ENCODE measurements around the gene PDE4D. TPM values are rescaled to one million over a fixed set of nuclear protein-coding genes. Genes with fewer than 3 reads are reported as not detected.

The PDE4D gene
- total RNA-seq, 2 donors from 2014 or later, result 207 to 300 TPM

- H3K27ac Mint-ChIP-seq, result no peak overlapping the region
- H3K4me3 Mint-ChIP-seq, result no peak overlapping the region
- ATAC-seq, result no peak
Measured at GRCh38 chr5:59540366-59540765, 353.2 kb downstream of the PDE4D start.

DNA sequence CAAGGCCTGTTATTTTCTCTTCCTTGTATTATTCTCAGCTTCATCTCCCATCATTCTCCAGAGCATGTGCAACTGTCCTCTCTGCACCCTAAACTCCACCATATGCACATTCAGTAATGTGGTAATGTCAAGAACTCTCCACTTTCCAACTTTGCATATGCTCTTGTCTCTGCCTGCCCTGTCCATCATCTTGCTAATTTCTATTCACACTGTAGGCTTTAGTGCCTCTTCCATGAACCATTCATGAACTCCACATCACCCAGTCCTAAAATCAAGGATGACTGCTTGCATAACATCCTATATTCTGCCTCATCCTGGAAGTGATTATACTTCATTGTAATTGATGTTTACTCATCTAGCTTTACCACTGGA lies 354.8 kb downstream of the PDE4D start:
- H3K36me3 Mint-ChIP-seq (ENCODE audit: low read depth), result no peaks in the 10 kb centered on the region
- H3K9me3 ChIP-seq (ENCODE audit: control insufficient read depth, low read length, poor library complexity, severe bottlenecking), result no peaks in the 10 kb centered on the region
- peaks cover 1% of the 10 kb centered on the region for H3K27me3 Mint-ChIP-seq
- ATAC-seq (no peak), DNase-seq (no peak)
- no peak overlapping the region for H3K4me3 Mint-ChIP-seq
- peaks cover 2% of the 10 kb centered on the region for H3K4me1 Mint-ChIP-seq
- no peak overlapping the region for H3K27ac Mint-ChIP-seq

More at GRCh38 chr5:59540366-59540765, 353.2 kb downstream of the PDE4D start:
- DNase-seq, result no peak
- Mint-ChIP-seq H3K36me3 (ENCODE audit: low read depth) (no peaks in the 10 kb centered on the region), H3K27me3 (peaks cover 4% of the 10 kb centered on the region), H3K4me1 (peaks cover 2% of the 10 kb centered on the region)
- H3K9me3 ChIP-seq (ENCODE audit: control insufficient read depth, low read length, poor library complexity, severe bottlenecking), result no peaks in the 10 kb centered on the region

GRCh38 chr5:59537961-59538749 lies 355.4 kb downstream of the PDE4D start:
- DNase-seq (no peak), ATAC-seq (no peak)
- Mint-ChIP-seq H3K27me3 (no peaks in the 10 kb centered on the region), H3K36me3 (ENCODE audit: low read depth) (no peaks in the 10 kb centered on the region), H3K4me3 (no peak overlapping the region), H3K4me1 (peaks cover 2% of the 10 kb centered on the region), H3K27ac (no peak overlapping the region)
- H3K9me3 ChIP-seq (ENCODE audit: control insufficient read depth, low read length, poor library complexity, severe bottlenecking), result no peaks in the 10 kb centered on the region

DNA sequence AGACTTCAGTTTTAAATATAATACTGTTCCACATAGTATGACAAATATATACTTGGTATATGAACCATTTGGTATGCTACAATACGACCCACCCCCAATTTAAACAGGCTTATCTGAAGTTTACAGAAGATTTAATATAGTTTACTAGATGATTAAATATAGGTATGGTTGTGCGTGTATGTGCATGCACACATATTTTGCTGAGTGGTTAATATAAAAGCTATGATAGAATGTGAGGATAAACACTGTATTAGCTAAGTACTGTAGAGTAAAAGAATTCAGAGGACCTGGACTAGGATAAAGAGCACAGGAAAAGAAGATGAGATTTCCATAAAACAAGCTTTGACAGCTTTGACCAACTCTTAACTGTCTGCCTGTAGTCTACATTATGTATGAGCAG lies 356.7 kb downstream of the PDE4D start:
- no peak for DNase-seq
- no peak for ATAC-seq
- H3K27ac Mint-ChIP-seq, result no peak overlapping the region

GRCh38 chr5:59535561-59535960 lies 358.0 kb downstream of the PDE4D start:
- no peaks in the 10 kb centered on the region for H3K4me1 Mint-ChIP-seq
- no peaks in the 10 kb centered on the region for H3K9me3 ChIP-seq (ENCODE audit: control insufficient read depth, low read length, poor library complexity, severe bottlenecking)
- H3K36me3 Mint-ChIP-seq (ENCODE audit: low read depth), result no peaks in the 10 kb centered on the region
- H3K27me3 Mint-ChIP-seq, result no peaks in the 10 kb centered on the region
- H3K4me3 Mint-ChIP-seq, result no peak overlapping the region
- DNase-seq (no peak), ATAC-seq (no peak)
- no peak overlapping the region for H3K27ac Mint-ChIP-seq

More for the DNA sequence above, 356.7 kb downstream of the PDE4D start:
- no peaks in the 10 kb centered on the region for H3K4me1 Mint-ChIP-seq
- no peaks in the 10 kb centered on the region for H3K27me3 Mint-ChIP-seq
- no peak overlapping the region for H3K4me3 Mint-ChIP-seq
- H3K36me3 Mint-ChIP-seq (ENCODE audit: low read depth), result no peaks in the 10 kb centered on the region
- H3K9me3 ChIP-seq (ENCODE audit: control insufficient read depth, low read length, poor library complexity, severe bottlenecking), result no peaks in the 10 kb centered on the region

DNA sequence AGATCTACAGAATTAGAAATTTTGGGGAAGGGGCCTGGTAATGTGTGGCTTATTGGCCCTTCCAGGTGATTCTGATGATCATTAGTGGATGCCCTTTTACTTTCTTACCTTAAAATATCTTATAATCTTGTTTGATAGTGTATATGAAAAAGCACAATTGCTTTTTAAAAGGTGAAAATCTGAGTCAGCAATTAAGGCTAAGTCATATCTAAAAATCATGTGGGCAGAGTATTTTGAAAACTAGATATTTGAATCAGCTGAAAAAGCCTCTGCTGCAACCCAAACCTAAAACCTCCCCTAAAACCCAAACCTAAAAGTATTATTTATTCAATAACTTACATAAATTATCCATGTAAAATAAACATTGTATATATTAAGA lies 359.8 kb downstream of the PDE4D start:
- no peaks in the 10 kb centered on the region for H3K27me3 Mint-ChIP-seq
- H3K36me3 Mint-ChIP-seq (ENCODE audit: low read depth), result no peaks in the 10 kb centered on the region
- H3K9me3 ChIP-seq (ENCODE audit: control insufficient read depth, low read length, poor library complexity, severe bottlenecking), result no peaks in the 10 kb centered on the region
- H3K27ac Mint-ChIP-seq, result no peak overlapping the region
- ATAC-seq (no peak), DNase-seq (no peak)
- no peak overlapping the region for H3K4me3 Mint-ChIP-seq
- no peaks in the 10 kb centered on the region for H3K4me1 Mint-ChIP-seq

DNA sequence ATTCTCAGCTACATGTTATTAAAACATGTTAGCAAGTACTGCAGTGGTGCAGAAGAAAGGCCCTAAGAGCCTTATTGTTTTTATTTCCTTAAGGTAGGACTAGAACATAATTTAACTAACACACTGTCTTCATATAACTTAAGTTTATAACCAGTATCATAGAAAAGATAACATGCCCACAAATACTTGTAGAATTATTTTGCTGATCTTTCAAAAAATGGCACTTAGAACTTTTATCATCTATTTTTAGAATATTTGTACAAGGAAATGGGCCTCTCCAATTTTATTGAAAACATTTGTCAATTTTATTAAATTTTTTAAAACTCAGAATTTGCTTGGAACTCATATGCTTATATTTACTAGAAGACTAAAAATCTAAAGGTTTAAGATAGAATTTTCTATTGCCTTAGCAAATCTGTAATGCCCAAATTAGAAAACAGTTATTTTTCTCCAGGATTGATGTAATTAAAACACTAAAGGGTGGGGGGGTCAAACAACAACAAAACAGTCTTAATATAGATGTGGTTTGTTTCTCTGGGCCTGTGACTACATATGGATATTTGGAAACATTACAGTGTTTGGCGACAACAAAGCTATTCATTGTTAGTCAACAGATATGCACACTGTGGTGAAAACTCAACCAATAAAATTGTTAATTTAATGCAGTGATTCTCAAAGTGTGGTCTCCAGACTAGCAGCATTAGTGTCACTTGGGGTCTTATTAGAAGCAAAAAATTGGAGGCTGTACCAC lies 360.4 kb downstream of the PDE4D start:
- H3K4me3 Mint-ChIP-seq, result no peak overlapping the region
- ATAC-seq (no peak), DNase-seq (no peak)
- H3K36me3 Mint-ChIP-seq (ENCODE audit: low read depth), result no peaks in the 10 kb centered on the region
- H3K4me1 Mint-ChIP-seq, result no peaks in the 10 kb centered on the region
- H3K9me3 ChIP-seq (ENCODE audit: control insufficient read depth, low read length, poor library complexity, severe bottlenecking), result no peaks in the 10 kb centered on the region
- no peaks in the 10 kb centered on the region for H3K27me3 Mint-ChIP-seq
- no peak overlapping the region for H3K27ac Mint-ChIP-seq

GRCh38 chr5:59529239-59529638 lies 364.3 kb downstream of the PDE4D start:
- no peak overlapping the region for H3K27ac Mint-ChIP-seq
- no peak overlapping the region for H3K4me3 Mint-ChIP-seq
- no peaks in the 10 kb centered on the region for H3K27me3 Mint-ChIP-seq
- DNase-seq, result no peak
- H3K36me3 Mint-ChIP-seq (ENCODE audit: low read depth), result no peaks in the 10 kb centered on the region
- no peaks in the 10 kb centered on the region for H3K4me1 Mint-ChIP-seq
- no peaks in the 10 kb centered on the region for H3K9me3 ChIP-seq (ENCODE audit: control insufficient read depth, low read length, poor library complexity, severe bottlenecking)
- no peak for ATAC-seq

- no peaks in the 10 kb centered on the region for H3K9me3 ChIP-seq (ENCODE audit: control insufficient read depth, low read length, poor library complexity, severe bottlenecking)
- Mint-ChIP-seq H3K36me3 (ENCODE audit: low read depth) (no peaks in the 10 kb centered on the region), H3K4me3 (no peak overlapping the region), H3K27ac (no peak overlapping the region), H3K4me1 (no peaks in the 10 kb centered on the region), H3K27me3 (no peaks in the 10 kb centered on the region)
- no peak for DNase-seq
- ATAC-seq, result no peak
Measured at GRCh38 chr5:59528202-59528862, 365.2 kb downstream of the PDE4D start.

DNA sequence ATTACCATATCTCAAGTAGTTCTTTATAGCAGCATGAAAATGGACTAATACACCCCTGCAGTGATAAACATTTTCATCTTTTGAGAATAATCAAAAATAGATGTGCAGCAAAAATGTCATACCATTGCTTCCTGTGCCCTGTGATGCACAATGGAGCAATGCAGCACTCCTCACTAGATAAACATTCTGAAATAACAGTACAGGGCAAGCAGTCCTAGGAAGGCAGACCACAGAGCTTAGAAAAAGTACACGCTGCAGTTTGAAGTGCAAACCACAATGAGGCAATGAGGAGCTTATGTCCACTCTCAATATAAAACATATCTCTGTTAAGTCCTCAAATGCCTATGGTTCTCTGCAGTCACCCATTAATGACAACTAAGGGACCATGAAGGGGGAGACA lies 367.6 kb downstream of the PDE4D start:
- ATAC-seq (no peak), DNase-seq (no peak)
- no peaks in the 10 kb centered on the region for H3K36me3 Mint-ChIP-seq (ENCODE audit: low read depth)
- no peaks in the 10 kb centered on the region for H3K27me3 Mint-ChIP-seq
- no peaks in the 10 kb centered on the region for H3K4me1 Mint-ChIP-seq
- no peak overlapping the region for H3K4me3 Mint-ChIP-seq
- H3K27ac Mint-ChIP-seq, result no peak overlapping the region
- no peaks in the 10 kb centered on the region for H3K9me3 ChIP-seq (ENCODE audit: control insufficient read depth, low read length, poor library complexity, severe bottlenecking)

- no peak overlapping the region for H3K27ac Mint-ChIP-seq
- no peaks in the 10 kb centered on the region for H3K4me1 Mint-ChIP-seq
- H3K4me3 Mint-ChIP-seq, result no peak overlapping the region
- ATAC-seq (no peak), DNase-seq (no peak)
- H3K9me3 ChIP-seq (ENCODE audit: control insufficient read depth, low read length, poor library complexity, severe bottlenecking), result no peaks in the 10 kb centered on the region
- no peaks in the 10 kb centered on the region for H3K27me3 Mint-ChIP-seq
- no peaks in the 10 kb centered on the region for H3K36me3 Mint-ChIP-seq (ENCODE audit: low read depth)
Measured at GRCh38 chr5:59525311-59525710, 368.2 kb downstream of the PDE4D start.

DNA sequence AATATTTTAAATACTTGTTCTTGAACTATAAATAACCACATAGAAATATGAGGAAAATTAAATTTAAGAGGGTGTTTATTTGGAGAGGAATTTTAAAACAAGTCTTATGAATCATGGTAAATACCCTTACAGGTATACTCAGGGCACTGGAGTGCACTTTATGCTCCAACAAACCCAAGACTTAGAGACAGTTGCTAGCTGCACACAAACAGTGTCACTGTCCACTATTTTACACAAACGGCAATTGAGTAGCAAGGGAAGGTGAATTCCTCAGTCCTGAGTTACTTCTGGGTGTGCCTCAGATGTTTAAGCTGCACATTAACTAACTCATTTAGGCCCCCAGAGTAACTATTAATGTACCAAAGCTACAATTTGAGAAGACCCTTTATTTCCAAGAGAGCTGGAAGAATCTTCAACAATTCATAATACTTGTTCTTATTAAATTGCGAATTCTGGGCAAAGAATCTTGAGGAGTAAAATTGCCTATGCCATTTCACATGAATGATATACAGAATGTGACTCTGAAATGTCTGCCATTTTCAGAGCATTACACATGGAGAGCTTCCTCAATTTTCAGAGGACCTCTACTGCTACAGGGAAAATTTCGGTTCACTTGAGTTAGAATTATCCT lies 371.2 kb downstream of the PDE4D start:
- H3K4me3 Mint-ChIP-seq, result no peak overlapping the region
- H3K4me1 Mint-ChIP-seq, result no peaks in the 10 kb centered on the region
- no peak for ATAC-seq
- no peaks in the 10 kb centered on the region for H3K9me3 ChIP-seq (ENCODE audit: control insufficient read depth, low read length, poor library complexity, severe bottlenecking)
- H3K27me3 Mint-ChIP-seq, result no peaks in the 10 kb centered on the region
- DNase-seq, result no peak
- H3K27ac Mint-ChIP-seq, result no peak overlapping the region
- H3K36me3 Mint-ChIP-seq (ENCODE audit: low read depth), result no peaks in the 10 kb centered on the region

- Mint-ChIP-seq H3K4me1 (no peaks in the 10 kb centered on the region), H3K27ac (no peak overlapping the region), H3K4me3 (no peak overlapping the region), H3K27me3 (no peaks in the 10 kb centered on the region), H3K36me3 (ENCODE audit: low read depth) (no peaks in the 10 kb centered on the region)
- ATAC-seq (no peak), DNase-seq (no peak)
- H3K9me3 ChIP-seq (ENCODE audit: control insufficient read depth, low read length, poor library complexity, severe bottlenecking), result no peaks in the 10 kb centered on the region
Measured at GRCh38 chr5:59521476-59521875, 372.1 kb downstream of the PDE4D start.
